HG03432 (cell line): ENCODE measurements around the gene KRT23.

ENCODE experiments used
- ATAC-seq: cut with Tn5 transposase; IDR thresholded peaks from one replicate; pipeline ENCODE4 v1.9.1; 2021; ENCODE audit warnings: mild to moderate bottlenecking, moderate library complexity; ENCODE audit not compliant: unreplicated experiment

KRT23 gene

DNA sequence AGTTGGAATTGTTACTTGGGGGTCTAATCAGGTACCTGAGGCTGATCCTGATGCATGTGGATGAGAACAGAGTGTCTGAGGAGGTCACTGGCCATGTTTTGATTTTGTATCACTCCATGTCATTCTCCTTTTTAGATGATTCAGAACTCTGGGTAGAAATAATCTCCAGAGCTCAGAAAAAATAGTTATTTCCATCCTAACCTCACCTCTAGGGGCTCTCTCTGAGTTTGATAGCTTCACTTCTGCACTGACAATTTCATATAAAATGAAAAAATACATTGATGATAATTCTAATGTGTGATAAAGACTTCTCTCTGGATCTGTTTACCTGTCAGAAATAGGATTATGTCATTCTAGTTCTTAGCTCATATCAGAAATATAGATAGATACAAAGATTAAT is 64.2 kb downstream of the KRT23 start:
- ATAC-seq, result no peak
